Hematopoietic multipotent progenitor cell treated with erythropoietin and hydrocortisone succinate and interleukin-3 and kit ligand, for 15 days (in vitro differentiated cells): Measurements from ENCODE around the gene MYO18A.
A peak's percentile ranks its signal among the peaks of the same experiment; 100 is the strongest.
"Not testable (repeated sequence)": the region's sequence is repeated elsewhere in the genome, so short reads cannot be mapped to it uniquely, and the experiment has no call there.

ENCODE experiments used
- DNase-seq: peaks from one replicate; pipeline ENCODE4 v3.0.0-alpha.2; 2015; ENCODE audit warnings: low spot score

MYO18A gene

DNA sequence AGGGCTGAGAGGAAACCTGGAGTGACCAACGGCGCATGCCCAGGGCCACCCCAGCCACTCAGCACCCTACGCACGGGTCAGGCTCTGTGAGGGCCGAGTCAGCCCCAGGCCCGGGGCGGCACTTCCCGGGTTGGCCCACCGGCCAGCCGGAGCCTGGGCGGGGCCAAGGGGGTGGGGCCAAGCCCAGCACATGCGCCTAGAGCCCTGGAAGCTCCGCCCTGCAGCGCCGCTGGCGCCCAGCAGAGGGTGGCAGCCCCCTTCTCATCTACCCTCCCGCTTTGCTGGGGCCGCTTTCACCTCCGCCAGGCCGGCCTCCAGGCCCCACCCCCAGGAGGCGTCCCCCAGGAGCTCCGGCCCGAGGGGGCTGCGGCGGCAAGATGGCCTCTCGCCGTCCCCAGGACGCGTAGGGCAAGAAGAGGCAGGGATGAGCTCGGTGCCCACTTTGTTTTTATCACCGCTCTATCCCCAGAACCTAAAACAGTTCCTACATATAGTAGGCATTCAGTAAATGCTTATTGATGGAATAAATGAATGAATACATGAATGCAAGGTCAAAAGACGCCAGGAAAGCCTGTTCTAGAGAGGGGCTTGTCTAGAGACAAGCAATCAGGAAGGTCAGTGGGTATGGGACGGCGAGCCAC is 31.3 kb downstream of the MYO18A start:
- peak; percentile 91 for DNase-seq

DNA sequence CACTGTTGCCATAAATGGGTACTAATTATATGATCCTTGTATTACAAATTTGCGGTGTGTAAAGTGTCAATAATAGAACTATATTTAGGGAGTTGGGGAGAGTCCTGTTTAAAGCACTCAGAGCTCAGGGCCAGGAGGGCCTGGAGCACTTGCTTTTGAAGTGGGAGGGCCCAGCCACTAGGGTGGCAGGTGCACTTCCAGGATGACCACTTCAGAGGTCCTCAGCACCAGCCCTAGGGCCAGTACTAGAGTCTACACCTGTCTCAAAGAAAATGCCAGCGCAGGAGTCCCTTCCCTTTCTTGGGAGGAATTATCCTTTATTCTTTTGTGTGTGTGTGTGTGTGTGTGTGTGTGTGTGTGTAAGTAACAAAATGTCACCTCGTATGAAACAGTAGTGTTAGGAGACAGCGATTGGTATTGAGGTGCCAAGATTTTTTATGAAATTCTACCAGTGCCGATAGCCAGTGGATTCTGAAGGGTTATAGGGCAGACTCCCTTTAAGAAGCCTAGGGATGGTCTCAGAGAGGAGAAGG is 31.9 kb downstream of the MYO18A start:
- no peak for DNase-seq

DNA sequence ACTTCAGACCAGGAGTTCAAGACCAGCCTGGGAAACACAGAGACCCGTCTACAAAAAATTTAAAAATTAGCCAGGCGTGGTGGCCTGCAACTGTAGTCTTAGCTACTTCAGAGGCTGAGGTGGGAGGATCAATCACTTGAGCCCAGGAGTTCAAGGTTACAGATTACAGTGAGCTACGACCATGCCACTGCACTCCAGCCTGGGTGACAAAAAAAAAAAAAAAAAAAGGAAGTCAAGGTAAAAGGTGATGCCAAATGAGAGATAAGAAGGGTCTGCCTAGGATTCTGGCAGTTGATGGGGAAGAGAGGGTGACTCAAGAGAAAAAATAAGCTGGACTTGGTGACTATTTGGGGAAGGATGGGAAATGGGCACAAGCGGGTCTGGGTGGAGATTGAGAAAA is 32.5 kb downstream of the MYO18A start:
- no peak for DNase-seq

DNA sequence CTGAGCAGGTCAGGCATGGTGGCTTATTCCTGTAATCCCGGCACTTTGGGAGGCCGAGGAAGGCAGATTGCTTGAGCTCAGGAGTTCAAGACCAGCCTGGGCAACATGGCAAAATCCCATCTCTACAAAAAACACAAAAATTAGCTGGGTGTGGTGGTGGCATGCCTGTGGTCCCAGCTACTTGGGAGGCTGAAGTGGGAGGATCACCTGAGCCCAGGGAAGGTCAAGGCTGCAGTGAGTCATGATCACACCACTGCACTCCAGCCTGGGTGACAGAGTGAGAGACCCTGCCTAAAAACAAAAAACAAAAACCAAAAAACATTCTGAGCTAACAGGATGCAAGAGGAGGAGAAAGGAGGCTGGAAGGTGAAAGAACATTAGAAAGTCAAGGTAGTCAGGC is 33.0 kb downstream of the MYO18A start:
- not testable (repeated sequence) for DNase-seq

DNA sequence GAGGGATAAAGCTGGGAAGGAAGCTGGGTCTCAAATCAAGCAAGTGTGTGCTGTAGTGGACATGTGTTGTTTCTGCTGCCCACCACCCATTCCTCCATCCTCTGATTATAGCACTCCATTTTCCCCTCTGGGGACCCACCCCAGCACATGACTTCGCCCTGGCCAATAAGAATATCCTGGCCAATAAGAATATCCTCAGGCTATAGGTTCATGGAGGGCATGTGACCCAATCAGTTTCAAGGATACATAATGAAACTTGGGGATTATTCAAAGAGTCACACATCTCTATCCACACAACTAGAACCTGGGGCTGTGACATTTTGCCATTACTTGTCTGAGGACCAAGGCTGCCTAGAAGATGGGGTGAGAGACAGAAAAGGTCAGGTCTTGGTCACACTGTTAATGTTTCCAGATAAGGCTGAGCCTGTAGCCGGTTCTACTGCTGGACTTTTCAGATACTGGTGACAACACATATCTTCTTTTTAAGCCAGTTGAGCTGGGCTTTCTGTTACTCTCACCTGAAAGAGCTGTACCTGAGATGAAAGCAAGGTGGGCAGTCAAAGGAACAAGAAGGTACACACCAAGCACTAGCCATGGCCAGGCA is 33.7 kb downstream of the MYO18A start:
- no peak for DNase-seq

DNA sequence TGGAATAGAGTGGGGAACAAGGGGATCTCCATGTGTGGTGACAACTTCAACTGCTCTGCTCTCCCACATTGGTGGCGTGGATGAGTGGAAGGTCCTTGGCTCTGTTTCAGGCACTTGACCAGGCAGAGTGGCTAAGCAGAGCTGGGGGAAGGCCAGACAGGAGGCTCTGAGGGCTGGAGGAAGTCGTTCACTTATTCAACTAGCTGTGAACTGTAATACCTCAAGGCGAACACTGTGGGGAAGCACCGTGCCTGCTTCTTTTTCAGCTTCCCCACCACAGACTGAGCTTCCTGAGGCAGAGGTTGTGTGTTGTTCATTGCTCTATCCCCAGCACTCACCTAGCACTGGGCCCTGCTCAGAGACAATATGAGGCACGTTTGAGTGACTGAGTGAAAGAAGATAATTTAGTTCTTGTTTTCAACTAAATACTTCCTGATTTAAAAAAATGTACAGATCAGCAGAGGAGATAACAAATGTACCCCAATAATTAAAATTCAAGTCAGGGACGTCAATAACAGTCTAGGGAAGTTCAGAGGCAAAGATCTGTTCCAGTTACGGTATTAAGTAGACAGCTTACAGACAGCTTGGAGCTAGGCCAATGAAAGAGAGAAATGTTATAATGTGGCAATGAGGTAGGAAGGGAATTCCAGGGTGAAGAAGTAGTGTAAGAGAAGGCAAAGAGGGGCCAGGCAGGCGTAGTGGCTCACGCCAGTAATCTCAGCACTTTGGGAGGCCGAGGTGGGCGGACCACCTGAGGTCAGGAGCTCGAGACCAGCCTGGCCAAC is 34.7 kb downstream of the MYO18A start:
- DNase-seq: peak; percentile 59

DNA sequence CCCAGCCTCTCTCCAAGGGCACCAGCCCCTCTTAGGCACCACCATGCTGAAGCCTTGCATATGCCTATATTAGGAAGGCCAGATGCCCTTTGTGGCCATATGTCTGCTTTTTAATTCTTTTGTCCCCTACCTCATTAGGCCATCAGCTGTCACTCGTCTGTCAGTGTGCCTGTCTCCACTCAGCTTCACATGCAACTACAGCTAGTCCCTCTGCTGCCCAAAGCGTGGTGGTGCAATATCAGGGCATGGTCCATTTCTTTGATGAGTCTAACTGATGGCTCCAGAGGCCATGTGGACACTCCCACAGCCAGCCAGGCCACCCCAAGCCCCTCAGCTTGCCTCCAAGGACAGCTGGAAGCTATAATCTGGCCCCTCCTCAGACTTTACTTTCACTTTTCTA is 36.3 kb downstream of the MYO18A start:
- DNase-seq: peak; percentile 41

DNA sequence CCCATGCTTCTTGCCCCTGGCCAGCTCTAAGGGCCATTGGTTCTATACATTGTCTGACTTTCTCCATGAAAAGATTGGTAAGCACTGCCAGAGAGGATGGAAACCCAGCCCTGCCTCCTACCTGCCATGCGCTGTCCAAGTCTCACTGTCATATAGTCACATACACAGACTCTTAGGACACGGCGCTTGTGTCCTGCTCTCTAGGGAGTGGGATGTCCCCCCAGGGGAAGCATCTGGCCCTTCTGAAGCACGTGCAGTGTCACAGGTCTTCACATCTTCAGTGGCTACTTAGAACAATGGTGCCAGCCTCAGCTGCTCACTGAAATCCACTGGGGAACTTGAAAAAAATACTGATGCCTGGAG is 38.7 kb downstream of the MYO18A start:
- DNase-seq: no peak

DNA sequence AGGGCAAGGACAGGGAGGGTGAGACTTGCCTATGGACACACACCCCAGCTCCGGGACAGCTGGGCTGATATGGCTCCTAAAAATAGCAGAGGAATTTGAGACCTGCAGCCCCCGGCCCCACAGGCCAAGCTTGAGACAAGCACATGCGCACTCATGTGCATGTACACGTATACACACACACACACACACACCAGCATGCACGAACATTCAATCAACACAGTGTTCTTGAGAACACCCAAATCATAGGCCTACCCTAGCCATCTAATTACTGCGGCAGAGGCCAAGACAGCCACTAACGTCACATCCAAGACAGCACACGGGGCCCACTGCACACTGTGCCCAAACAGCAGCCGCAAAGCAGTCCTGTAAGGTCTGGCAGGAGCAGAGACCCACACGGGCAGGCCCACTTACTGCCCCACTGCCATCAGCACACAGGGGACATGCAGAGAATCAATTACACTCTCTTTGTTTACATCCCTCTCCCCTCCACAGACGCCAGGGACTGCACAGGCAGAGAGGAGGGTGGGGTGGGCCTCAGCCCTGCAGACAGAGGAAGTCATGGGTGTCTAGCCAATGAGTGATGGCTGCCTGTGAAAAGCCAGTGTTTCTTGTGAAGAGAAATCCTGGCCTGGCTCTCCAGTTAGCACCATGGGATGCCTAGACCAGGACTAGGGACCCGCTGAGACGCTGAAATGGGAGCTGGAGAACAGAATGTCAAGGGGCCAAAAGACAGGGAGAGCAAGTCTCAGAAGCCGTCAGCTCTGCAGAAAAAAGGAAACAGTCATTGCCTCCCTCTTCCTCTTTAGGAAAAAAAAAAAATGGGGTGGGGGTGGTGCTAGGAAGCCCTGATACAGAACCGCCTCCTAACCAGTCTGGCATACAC is 39.3 kb downstream of the MYO18A start:
- DNase-seq: no peak

DNA sequence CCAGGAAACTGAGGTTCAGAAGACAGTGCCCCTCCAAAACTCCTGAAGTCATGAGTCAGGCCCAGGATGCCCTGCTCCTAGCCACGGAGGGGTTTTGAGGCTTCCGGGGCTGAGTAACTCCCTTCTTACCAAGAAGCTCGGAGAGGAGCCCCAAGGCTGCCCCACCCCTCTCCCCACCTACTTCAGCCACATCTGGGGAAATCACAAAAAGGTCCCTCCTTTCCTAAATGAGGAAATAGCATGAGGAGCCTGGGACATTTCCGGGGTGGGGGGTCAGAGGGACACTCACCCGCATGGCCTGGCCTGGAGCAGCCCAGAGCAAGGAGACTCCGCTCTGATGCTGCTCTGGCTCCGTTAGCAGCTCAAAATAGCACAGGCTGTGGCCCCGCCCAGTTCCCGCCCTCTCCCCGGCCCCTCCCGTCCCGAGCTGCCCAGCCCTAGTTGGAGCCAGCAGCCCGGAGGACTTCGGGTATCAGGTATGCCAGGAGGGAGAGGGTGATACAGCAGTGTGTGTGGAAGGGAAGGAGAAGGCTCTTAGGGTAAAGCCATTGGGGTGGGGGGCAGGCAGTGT is 40.1 kb downstream of the MYO18A start:
- DNase-seq: peak; percentile 79

DNA sequence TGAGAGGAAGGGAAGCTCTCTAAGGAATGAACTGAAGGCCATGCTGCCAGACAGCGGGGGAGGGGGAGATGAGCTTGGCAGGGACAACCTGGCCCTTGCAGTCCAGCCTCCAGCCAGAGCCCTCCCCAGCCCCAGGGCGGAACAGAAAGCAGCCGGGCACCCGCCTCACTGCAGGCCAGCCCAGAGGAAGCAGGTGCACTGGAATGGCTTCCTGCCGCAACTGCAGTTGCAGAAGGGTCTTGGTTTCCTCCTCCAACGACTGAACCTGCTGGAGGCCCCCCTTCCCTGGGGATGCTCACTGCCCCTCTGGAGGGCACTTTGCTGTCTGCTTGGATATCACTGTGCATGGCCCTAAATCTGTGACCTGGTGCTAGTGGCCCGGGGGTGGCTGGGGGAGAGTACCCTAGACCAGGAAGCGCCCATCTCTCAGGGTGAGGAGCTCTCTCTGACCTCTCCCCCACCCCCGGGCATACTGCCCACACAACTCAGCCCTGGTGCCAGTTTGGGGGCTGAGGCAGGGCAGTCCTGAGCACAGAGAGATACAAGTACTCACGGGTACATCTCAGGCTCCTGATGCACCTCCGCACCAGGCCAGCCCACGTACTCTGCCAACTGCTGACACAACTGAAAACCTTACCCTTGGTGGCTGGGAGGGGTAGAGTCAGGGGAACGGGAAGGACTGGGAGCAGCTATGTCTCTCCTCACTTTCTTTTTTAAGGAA is 41.1 kb downstream of the MYO18A start:
- no peak for DNase-seq

DNA sequence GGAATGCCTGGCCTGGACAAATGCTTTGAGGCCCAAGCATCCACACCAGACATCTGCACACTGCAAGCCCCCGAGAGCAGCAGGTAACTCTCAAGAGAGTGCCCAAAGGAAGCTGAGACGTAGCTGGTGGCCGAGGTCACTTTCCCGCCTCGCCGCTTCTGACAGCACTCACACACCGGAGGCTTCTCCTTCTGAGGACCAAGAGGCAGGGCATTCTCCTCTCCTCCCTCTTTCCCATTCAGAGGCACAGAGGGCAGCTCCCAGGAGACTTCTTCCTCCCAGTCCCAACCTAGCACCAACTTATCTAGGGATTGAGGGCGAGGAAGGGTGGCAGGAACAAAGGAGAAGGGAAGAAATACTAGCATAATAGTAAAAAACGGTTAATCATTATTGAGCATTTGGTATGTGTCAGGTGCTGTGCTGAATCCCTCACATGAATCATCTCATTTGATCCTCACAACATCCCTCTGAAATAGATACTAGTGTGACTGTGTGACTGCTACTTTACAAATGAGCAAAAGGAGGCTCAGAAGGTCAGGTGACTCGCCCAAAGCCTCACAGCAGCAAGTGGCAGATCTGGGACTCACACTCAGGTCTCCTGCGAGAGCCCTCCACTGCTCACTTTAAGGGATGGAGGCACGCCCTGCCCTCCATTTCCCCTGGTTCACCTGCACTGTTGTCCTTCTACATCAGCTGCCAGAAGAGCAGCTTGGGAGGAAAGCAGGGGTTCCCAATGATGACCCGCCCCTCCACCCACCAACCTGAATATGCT is 41.8 kb downstream of the MYO18A start:
- no peak for DNase-seq

DNA sequence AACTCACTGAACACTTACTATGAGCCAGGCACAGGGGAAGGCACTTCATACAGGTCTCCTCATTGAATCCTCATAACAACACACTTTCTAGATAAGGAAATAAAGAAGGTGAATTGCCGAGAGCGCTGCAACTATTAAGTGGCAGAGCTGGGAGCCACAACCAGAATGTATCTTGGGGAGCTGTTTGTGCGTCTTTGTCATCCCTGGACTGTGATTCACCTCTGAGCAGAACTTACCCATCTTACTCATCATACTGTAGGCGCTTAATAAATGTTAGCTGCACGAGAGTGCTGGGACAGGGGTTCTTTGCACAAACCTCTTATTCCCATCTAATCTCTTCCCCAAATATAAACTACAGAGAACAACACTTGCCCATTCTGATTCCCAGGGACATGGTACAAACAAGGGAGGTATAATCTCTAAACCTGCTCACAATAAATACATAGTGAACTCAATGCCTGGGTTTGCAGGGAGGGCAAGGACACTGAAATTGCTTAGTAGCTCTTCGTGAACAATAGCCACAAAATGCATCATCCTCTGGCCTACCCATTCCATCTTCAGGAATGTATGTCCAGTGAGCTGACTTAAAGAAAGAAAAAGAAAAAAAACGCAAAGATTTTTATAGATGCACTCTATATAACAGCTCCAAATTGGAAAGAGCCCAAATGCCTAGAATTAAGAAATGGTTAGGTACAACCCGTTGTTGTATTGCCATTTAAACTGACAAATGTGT is 43.0 kb downstream of the MYO18A start:
- no peak for DNase-seq

DNA sequence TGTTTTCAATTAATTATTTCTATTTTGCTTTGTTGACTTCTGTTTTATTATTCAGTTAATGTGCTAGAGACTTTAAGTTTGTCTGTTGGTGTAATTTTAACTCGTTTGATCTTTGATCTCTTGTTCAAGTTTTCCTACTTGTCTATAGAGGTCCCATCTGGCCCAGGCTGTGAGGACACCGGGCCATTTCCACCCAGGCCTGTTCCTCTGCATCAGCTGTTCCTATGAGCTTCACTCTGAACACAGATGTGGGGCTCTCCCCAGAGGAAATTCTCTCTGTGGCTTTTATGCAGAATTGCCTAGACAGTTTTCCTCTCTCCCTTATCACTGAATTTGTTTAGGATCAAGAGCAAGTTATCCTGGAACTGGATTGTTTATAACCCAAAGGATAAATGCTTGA is 44.7 kb downstream of the MYO18A start:
- no peak for DNase-seq

DNA sequence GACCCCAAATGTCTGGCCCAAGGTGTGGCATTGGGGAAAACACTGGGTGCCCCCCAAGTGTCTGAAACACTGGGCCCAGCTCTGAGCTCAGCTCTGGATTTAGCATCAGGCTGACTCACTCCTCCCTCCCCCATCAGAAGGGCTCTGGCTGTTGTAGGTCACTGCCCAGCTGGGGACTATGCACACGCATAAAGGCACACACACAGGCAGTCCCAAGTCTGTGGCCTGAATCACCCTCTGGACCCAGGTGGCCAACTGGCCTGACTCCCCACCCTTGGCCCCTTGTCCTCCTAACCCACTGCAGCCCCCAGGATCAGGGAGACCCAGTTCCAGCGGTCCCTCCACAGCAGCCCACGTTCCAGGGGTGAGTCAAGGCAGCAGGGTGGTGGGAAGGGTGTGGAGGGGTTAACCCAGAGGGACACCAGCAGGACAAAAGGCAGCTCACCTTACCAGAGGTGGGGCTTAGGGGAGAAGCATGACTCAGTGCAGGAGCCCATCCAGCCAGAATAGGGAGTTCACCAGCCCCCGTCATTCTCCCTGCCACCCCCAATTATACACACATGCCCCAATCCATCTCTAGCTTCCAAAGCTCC is 47.0 kb downstream of the MYO18A start:
- no peak for DNase-seq

DNA sequence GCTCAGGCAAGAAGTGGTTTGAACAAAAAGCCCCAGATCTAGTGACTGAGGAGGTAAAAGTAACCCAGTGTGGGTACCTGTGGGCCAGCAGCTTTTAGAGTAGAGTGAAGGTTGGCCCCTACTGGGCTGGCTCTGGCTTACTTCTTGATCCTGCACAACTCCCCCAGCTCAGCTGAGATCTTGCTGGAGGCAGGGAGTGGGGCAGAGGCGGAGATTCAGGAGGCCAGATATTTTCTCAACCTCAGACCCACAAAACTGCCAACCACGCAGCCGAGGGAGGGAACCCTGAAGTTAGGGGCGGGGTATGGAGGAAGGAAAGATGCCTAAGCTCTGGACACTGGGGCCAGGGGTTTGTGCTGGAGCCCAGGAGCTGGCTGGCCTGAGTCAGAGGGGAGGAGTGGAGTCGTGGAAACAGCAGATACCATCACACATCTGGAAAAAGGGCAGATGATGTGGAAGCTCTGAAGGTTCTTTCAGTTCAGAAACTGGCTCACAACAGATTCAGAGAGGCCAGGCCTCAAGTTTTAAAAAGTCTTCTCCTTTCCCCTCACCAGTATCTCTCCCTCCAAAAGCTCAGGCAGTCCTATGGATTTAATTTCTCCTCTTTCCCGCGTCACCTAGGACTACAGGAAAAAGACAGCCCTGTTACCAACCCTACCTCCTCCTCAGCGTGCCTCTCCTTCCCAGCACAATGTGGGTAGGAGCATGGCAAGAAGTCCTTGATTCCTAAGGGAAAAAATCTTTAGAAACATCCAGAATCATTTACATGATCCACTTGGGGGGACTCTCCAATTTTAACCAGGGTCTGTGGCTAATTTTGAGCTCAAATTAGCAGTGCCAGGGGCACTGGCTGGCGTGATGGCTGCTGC is 48.1 kb downstream of the MYO18A start:
- DNase-seq: no peak

DNA sequence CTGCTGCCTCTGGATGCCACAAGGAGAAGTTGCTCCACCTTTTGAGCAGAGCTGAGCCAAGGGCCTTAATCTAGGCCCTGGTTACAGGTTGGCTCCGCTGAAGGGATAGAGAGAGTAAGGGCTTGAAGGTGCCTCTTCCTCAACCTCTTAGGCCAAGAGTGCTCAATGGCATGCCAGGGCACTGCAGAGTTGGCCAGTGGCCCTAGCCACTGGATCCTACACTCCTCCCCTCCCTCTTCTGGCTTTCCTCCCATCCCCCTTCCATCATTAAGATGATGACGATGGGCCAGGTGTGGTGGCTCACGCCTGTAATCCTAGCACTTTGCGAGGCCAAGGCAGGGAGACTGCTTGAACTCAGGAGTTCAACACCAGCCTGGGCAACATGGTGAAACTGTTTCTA is 50.5 kb downstream of the MYO18A start:
- no peak for DNase-seq

DNA sequence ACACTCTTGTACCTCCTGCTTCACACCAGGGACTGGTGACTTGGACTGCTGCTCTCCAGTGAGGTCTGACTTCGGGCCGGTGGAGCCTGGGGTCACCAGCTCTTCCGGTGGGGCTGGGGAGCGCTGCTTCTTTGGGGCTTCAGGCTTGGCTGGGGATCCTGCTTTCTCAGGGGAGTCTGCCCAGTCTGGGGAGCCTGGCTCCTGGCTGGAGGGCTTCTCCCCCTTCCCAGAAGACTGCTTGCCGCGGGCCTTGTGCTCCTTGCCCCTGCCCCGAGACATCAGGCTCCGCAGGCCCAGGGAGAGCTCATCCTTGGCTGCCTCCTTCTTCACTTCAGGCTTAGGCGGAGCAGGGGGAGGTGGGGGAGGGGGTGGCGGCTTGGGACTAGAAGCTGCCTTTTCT is 52.4 kb downstream of the MYO18A start:
- no peak for DNase-seq
